Endodermal cell (in vitro differentiated cells): Measurements from ENCODE around the gene UBE2QL1. TPM values are rescaled to one million over a fixed set of nuclear protein-coding genes. Genes with fewer than 3 reads are reported as not detected.

Source experiments
- DNase-seq: peaks from one replicate; pipeline ENCODE4 v3.0.0-alpha.2; 2017
- H3K27ac ChIP-seq: 2 replicates; pipeline ENCODE4 v1.5.1; 2013; ENCODE audit warnings: mild to moderate bottlenecking, low read depth, low read length, moderate library complexity
- H3K27me3 ChIP-seq: 2 replicates; pipeline ENCODE4 v1.6.1; 2013; ENCODE audit warnings: mild to moderate bottlenecking, low read length, moderate library complexity; ENCODE audit not compliant: insufficient read depth, control insufficient read depth, poor library complexity, severe bottlenecking
- H3K36me3 ChIP-seq: 2 replicates; pipeline ENCODE4 v1.7.0; 2013; ENCODE audit warnings: mild to moderate bottlenecking, low read length, moderate library complexity; ENCODE audit not compliant: control insufficient read depth, insufficient read depth
- H3K4me1 ChIP-seq: one replicate; pipeline ENCODE4 v1.7.0; 2013; ENCODE audit warnings: low read length; ENCODE audit not compliant: control insufficient read depth, insufficient read depth
- H3K4me3 ChIP-seq: 2 replicates; pipeline ENCODE4 v1.5.1; 2013; ENCODE audit warnings: mild to moderate bottlenecking, low read length, moderate library complexity
- H3K9ac ChIP-seq: 2 replicates; pipeline ENCODE4 v1.6.1; 2013; ENCODE audit warnings: mild to moderate bottlenecking, low read length, moderate library complexity; ENCODE audit not compliant: poor library complexity, severe bottlenecking; ENCODE audit errors: extremely low read depth
- H3K9me3 ChIP-seq: 2 replicates; pipeline ENCODE4 v1.6.1; 2013; ENCODE audit warnings: mild to moderate bottlenecking, low read length, moderate library complexity; ENCODE audit not compliant: control insufficient read depth
- H3K27ac Mint-ChIP-seq: 2 replicates; pipeline ENCODE4 v1.8.0; 2020; ENCODE audit warnings: mixed read lengths
- H3K27me3 Mint-ChIP-seq: 2 replicates; pipeline ENCODE4 v1.8.0; 2021; ENCODE audit warnings: mild to moderate bottlenecking, mixed read lengths; ENCODE audit not compliant: insufficient read depth
- H3K36me3 Mint-ChIP-seq: 2 replicates; pipeline ENCODE4 v1.8.0; 2020; ENCODE audit warnings: low read depth, mixed read lengths
- H3K4me1 Mint-ChIP-seq: 2 replicates; pipeline ENCODE4 v1.8.0; 2020; ENCODE audit warnings: mixed read lengths
- H3K4me3 Mint-ChIP-seq: 2 replicates; pipeline ENCODE4 v1.8.0; 2020; ENCODE audit warnings: mild to moderate bottlenecking, moderate library complexity, mixed read lengths
- H3K9me3 Mint-ChIP-seq: 2 replicates; pipeline ENCODE4 v1.8.0; 2020; ENCODE audit warnings: mild to moderate bottlenecking, mixed read lengths
- WGBS, 2 experiments: methylation state at CpG; one replicate each; pipeline versions ENCODE4 v1.1.5 to v1.1.7; 2013; ENCODE audit warnings: missing lambda C conversion rate in 2 of 2, mixed read lengths in 1 of 2; ENCODE audit not compliant: insufficient coverage in 1 of 2, insufficient read length in 1 of 2; 5-methylcytosine and 5-hydroxymethylcytosine counted together
- total RNA-seq, 2 donors: library from RNA; stranded (reverse); fragmentation: NEBNext Ultra II Directional in 1 of 2; extraction: Animal tissue kit (Norgen Biotek cat#: 25700) in 1 of 2; gene quantifications; 2 replicates in 1 of 2; 3 replicates in 1 of 2; pipeline ENCODE4 v1.2.1, GENCODE V29; 2021
- TF ChIP-seq, protein P1 (sequence below): fragments of 200-600 bp; sonication (generic); conservative IDR thresholded peaks from 2 replicates; pipeline ENCODE4 v1.5.0; 2021; ENCODE audit warnings: antibody characterized with exemption, mild to moderate bottlenecking

The UBE2QL1 gene
- total RNA-seq, 2 donors from 2014 or later, result 0.11 TPM; not detected in 1

DNA sequence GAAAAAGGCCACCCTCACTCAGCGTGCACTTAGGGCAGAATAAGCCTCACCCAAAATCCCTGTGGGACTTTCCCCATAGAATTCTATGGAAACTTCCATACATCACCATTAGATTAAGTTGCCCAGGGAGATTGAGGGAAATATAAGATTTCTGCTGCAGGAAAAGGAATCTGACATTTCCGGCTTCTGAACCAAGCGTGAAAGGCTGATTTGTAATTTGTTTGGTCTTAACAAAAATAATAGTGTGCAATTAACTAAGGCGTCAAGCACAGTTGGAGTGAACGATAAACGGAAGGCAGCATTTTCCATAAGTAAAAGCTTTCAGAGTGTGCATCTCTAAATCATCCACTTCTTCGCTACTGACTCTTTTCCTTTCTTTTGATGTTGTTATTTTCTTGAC, 14.0 kb downstream of the UBE2QL1 start:
- Mint-ChIP-seq H3K9me3 (no peaks in the 10 kb centered on the region), H3K27me3 (peaks cover 63% of the 10 kb centered on the region), H3K4me1 (no peaks in the 10 kb centered on the region), H3K36me3 (no peaks in the 10 kb centered on the region), H3K4me3 (no peak overlapping the region), H3K27ac (no peak overlapping the region)
- no peak overlapping the region for H3K27ac ChIP-seq
- H3K4me3 ChIP-seq, result no peak overlapping the region
- WGBS, 2 experiments, result 85 to 95% methylated on average over 6 to 7 of the region's 7 CpGs
- no peaks in the 10 kb centered on the region for H3K4me1 ChIP-seq
- H3K9ac ChIP-seq, result no peak overlapping the region
- H3K36me3 ChIP-seq, result no peaks in the 10 kb centered on the region
- TF ChIP-seq, protein P1, sequence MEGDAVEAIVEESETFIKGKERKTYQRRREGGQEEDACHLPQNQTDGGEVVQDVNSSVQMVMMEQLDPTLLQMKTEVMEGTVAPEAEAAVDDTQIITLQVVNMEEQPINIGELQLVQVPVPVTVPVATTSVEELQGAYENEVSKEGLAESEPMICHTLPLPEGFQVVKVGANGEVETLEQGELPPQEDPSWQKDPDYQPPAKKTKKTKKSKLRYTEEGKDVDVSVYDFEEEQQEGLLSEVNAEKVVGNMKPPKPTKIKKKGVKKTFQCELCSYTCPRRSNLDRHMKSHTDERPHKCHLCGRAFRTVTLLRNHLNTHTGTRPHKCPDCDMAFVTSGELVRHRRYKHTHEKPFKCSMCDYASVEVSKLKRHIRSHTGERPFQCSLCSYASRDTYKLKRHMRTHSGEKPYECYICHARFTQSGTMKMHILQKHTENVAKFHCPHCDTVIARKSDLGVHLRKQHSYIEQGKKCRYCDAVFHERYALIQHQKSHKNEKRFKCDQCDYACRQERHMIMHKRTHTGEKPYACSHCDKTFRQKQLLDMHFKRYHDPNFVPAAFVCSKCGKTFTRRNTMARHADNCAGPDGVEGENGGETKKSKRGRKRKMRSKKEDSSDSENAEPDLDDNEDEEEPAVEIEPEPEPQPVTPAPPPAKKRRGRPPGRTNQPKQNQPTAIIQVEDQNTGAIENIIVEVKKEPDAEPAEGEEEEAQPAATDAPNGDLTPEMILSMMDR, result no peak
- H3K27me3 ChIP-seq, result peaks cover 63% of the 10 kb centered on the region
- no peaks in the 10 kb centered on the region for H3K9me3 ChIP-seq
- no peak for DNase-seq

DNA sequence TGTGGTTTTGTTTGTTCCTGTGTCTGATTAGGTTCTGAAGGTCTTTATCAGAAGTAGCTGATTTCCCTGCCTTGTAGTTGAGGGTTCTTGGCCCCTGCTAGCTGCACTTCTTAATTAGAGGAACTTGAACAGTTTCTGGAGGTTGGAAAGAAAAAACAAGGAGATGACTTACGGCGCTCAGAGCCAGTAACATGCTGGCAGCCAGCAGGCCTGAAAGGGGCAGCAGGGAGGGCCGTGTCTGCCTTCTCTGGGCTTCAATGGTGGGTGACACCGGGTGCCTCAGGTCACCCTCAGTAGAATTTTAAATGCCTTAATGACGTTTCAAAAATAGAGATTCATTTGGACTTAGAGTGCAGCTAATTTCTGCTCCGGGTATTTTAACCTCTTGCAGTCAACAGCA, 15.8 kb downstream of the UBE2QL1 start:
- Mint-ChIP-seq H3K27ac (no peak overlapping the region), H3K27me3 (peaks cover 63% of the 10 kb centered on the region), H3K4me3 (no peak overlapping the region), H3K9me3 (no peaks in the 10 kb centered on the region), H3K36me3 (no peaks in the 10 kb centered on the region), H3K4me1 (no peaks in the 10 kb centered on the region)
- WGBS, 2 experiments, result 92 to 95% methylated on average over 6 of the region's 6 CpGs
- H3K27ac ChIP-seq, result no peak overlapping the region
- peaks cover 60% of the 10 kb centered on the region for H3K27me3 ChIP-seq
- no peak for DNase-seq
- H3K36me3 ChIP-seq, result no peaks in the 10 kb centered on the region
- H3K9ac ChIP-seq, result no peak overlapping the region
- H3K4me1 ChIP-seq, result no peaks in the 10 kb centered on the region
- TF ChIP-seq, protein P1, result no peak
- H3K4me3 ChIP-seq, result no peak overlapping the region
- H3K9me3 ChIP-seq, result no peaks in the 10 kb centered on the region

DNA sequence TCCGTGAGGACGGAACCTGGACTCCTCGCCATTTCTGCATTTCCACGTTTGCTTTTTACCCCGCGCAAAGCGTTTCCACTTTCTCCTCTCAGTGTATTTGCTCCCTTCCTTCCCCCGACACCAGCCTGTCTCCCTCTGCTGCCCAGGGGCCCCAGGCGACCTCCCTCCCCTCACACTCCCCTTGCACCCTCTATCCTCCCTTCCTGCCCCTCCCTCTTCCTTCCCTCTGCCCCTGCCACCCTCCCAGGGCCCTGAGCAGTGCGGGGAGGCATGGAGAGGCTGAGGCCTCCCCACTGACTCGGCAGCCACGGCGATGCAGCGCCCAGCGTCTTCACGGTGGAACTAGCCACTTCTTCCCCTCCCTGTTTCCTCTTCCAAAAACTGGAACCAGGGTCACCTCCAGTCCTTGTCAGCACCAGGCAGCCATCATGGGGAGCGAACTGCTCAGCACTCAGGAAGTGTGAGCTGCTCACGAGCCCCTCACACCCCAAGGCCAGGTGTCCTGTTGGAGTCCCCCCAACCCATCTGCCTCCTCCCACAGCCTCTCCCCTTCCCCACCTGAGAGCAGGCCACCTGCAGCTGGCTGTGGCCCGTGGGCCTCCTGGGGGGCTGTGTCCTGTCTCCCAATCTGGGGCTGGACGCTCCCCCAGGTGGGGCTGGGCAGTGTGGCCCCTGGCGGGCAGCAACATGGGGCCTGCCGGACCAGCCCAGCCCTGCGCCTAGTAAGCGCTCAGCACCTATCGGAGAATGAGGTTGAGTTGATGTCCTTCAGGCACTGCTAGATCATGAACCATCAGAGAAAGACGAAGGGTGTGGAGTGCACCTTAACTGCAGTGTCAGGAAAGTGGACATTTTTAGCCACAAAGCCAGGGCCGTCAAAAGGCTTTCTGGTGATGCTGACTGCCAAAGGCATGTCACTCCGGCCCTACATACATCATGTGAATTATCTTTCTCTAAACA, 17.5 kb downstream of the UBE2QL1 start:
- H3K9me3 Mint-ChIP-seq, result peaks cover under 1% of the 10 kb centered on the region
- no peaks in the 10 kb centered on the region for H3K4me1 ChIP-seq
- H3K4me3 Mint-ChIP-seq, result no peak overlapping the region
- no peak overlapping the region for H3K27ac Mint-ChIP-seq
- no peak overlapping the region for H3K27ac ChIP-seq
- H3K9ac ChIP-seq, result no peak overlapping the region
- H3K9me3 ChIP-seq, result no peaks in the 10 kb centered on the region
- WGBS, 2 experiments, result 88 to 93% methylated on average over 17 to 28 of the region's 28 CpGs
- H3K36me3 ChIP-seq, result no peaks in the 10 kb centered on the region
- no peaks in the 10 kb centered on the region for H3K36me3 Mint-ChIP-seq
- H3K4me1 Mint-ChIP-seq, result no peaks in the 10 kb centered on the region
- TF ChIP-seq, protein P1, result no peak
- H3K4me3 ChIP-seq, result no peak overlapping the region
- peak; percentile 30 for DNase-seq
- peaks cover 48% of the 10 kb centered on the region for H3K27me3 ChIP-seq
- peaks cover 47% of the 10 kb centered on the region for H3K27me3 Mint-ChIP-seq
